ENCODE measurements around the gene PIGC.

DNA sequence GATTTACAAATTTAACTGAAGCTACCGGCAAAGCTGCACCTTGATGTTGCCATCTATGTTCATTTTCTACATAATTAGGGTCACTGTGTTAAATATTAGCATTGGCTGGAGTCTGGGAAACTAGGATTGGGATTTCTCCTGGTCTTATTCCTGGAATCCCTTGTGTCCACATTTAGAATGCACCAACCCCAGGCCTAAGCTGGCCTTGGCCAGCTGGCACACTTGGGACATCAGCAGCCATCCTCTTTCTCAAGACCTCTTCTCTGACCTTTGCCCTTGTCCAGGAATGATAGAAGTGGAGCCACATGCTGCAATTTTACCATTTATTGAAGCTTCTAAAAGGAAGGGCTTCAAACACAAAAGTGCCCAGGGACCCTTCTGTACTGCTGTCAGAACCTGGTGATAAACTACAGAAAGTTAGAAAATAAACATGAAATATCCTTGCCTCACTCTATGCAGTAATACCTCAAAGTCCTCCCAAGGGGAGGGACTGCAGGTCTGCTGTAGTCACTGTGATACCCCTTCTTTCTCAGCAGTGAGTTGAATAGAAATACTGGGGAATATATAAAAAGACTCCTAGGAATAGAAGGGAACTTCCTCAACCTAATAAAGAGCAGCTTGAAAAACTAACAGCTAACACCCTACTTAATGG, 13.7 kb upstream of the PIGC start:
- no peak for TF ChIP-seq CTCF (IDR thresholded peaks at IDR 0.05)
- no peak for TF ChIP-seq POLR2A (IDR thresholded peaks at IDR 0.05)

Measured in body of pancreas (tissue), 4 donors.